ENCODE measurements around the gene MRPL53. TPM values are rescaled to one million over a fixed set of nuclear protein-coding genes. Genes with fewer than 3 reads are reported as not detected.

Gene MRPL53
- total and polyA plus RNA-seq, 4 donors: 23.3 to 106 (median 70.7) TPM

DNA sequence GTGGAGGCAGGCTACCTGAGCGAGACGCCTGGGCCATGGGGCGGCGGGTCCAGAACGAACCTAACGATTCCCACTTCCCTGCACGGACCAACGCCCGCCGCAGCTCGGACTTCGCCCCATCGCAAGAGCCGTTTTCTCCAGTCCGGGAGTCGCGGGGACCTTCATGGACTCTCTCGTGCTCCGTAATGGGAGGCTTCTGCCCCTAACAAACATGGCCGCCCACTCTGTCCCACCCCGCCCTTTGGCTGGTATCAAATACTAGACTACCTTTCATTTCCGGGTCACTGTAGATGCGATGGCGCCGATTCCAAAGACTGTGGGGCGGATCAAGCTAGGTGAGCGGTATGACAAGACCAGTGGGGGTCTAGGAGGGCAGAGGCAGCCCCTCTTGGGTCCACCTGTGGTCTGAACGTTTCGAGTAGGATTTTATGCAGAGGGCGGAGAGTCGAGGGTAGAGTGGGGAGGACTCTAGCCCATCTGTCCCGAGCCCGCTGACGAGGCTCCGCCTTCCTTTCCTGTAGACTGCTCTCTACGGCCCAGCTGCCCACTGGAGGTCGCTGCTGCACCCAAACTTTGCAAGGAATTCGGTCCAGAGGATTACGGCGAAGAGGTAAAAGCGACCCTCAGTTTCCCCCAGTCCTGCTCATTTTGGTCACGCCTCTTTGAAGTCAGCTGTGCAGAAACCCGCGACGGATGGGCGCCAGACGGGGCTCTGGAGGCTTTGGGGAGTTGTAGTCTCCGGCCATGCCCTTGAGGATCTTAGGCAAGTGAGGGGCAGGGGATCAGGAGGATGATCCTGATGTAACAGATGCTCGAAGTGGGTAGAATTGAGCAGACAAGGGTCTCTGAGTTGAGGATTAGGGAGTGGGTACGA is 10.6 kb upstream of the MRPL53 start, which contains the start of the genes CCDC142 and TTC31:
Gene CCDC142 (minus strand): TSS at position 198 of the 874 bp plus-strand sequence. CDS start 161 bp downstream, at position 37.
Gene TTC31 (plus strand): TSS at position 281 of the 874 bp plus-strand sequence. CDS start 15 bp downstream, at position 296.
- TF ChIP-seq, protein P1, sequence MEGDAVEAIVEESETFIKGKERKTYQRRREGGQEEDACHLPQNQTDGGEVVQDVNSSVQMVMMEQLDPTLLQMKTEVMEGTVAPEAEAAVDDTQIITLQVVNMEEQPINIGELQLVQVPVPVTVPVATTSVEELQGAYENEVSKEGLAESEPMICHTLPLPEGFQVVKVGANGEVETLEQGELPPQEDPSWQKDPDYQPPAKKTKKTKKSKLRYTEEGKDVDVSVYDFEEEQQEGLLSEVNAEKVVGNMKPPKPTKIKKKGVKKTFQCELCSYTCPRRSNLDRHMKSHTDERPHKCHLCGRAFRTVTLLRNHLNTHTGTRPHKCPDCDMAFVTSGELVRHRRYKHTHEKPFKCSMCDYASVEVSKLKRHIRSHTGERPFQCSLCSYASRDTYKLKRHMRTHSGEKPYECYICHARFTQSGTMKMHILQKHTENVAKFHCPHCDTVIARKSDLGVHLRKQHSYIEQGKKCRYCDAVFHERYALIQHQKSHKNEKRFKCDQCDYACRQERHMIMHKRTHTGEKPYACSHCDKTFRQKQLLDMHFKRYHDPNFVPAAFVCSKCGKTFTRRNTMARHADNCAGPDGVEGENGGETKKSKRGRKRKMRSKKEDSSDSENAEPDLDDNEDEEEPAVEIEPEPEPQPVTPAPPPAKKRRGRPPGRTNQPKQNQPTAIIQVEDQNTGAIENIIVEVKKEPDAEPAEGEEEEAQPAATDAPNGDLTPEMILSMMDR (IDR thresholded peaks at IDR 0.05; ENCODE audit: control extremely low read depth, extremely low read depth): peak; percentile 88
- Histone ChIP-seq H3K9ac (ENCODE audit: insufficient read depth in 1 of 2, low read length in 2 of 2) (peak within 1 kb of the TSS; percentile 68 to 89), H3K36me3 (ENCODE audit: control insufficient read depth in 4 of 4, insufficient read depth in 4 of 4, low read length in 4 of 4) (peaks cover 0 to 28% (median 8%) of the 10 kb centered on the region in 4 donors), H3K27ac (ENCODE audit: low read depth in 1 of 2, low read length in 1 of 2) (peak within 1 kb of the TSS; percentile 86 to 90), H3K9me3 (ENCODE audit: control insufficient read depth in 4 of 4, insufficient read depth in 3 of 4, low read length in 3 of 4) (no peaks in the 10 kb centered on the region), H3K4me1 (ENCODE audit: control insufficient read depth in 5 of 5, insufficient read depth in 5 of 5, low read length in 5 of 5) (peaks cover 3 to 19% (median 8%) of the 10 kb centered on the region in 5 donors), H3K27me3 (ENCODE audit: control insufficient read depth in 3 of 3, insufficient read depth in 3 of 3, low read length in 2 of 3) (no peaks in the 10 kb centered on the region), H3K4me3 (peak within 1 kb of the TSS; percentile 86)
- 0 to 1% methylated on average over 48 to 50 of the region's 50 CpGs for WGBS, 2 donors
- peak; percentile 96 to 98 (median 98) for DNase-seq
- peak; percentile 97 for ATAC-seq (ENCODE audit: insufficient read depth, low FRiP score)

DNA sequence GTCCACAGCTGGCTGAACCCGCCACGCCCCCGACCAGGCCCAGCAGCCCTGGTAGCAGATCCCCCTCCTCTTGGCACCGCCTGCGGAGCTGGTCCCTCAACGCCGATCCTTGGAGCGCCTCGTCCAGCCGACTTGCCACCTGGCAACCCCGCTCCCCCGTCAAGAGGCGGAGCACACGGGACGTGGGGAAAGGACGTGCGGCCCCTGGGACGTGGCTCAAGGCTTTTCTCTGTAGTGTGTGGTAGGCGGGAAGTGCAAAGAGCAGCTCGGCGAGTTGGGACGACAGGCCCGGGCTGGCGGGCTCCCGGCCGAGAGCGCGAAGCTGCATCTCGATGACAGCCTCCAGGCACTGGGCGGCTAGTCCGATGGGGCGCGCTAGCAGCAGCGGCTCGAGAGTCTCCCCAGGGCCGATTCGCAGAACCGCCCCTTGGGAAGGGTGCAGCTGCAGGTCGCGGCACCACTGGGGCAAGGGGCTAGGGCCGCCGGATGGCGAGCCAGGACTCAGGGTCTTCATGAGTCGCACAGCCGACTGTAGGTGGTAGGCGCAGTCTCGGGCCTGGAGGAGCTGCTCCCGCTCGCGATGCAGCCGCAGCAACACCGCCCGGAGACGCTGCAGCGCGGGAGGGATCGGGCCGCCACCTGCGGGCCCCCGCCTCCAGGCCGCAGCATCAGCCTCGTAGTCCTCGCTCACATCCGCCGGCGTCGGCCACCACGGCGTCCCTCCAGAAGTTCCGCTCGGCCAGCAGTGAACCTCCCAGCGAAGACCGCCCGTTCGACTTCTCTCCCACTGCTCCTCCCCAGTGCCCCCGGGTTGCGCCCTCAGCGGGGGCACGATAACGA is 9.7 kb upstream of the MRPL53 start:
- TF ChIP-seq, protein P1 (IDR thresholded peaks at IDR 0.05; ENCODE audit: control extremely low read depth, extremely low read depth): no peak
- no peak for DNase-seq
- 2 to 5% methylated on average over 50 to 80 of the region's 80 CpGs for WGBS, 2 donors
- Histone ChIP-seq H3K9me3 (ENCODE audit: control insufficient read depth in 4 of 4, insufficient read depth in 3 of 4, low read length in 3 of 4) (no peaks in the 10 kb centered on the region), H3K4me1 (ENCODE audit: control insufficient read depth in 5 of 5, insufficient read depth in 5 of 5, low read length in 5 of 5) (peaks cover 3 to 19% (median 8%) of the 10 kb centered on the region in 5 donors), H3K27ac (ENCODE audit: low read depth in 1 of 2, low read length in 1 of 2) (peak overlapping the region; percentile 86 to 90), H3K4me3 (peak overlapping the region; percentile 86), H3K9ac (ENCODE audit: insufficient read depth in 1 of 2, low read length in 2 of 2) (peak overlapping the region; percentile 68 to 89), H3K27me3 (ENCODE audit: control insufficient read depth in 3 of 3, insufficient read depth in 3 of 3, low read length in 2 of 3) (no peaks in the 10 kb centered on the region), H3K36me3 (ENCODE audit: control insufficient read depth in 4 of 4, insufficient read depth in 4 of 4, low read length in 4 of 4) (peaks cover 0 to 30% (median 9%) of the 10 kb centered on the region in 4 donors)
- ATAC-seq (ENCODE audit: insufficient read depth, low FRiP score): peak; percentile 53

DNA sequence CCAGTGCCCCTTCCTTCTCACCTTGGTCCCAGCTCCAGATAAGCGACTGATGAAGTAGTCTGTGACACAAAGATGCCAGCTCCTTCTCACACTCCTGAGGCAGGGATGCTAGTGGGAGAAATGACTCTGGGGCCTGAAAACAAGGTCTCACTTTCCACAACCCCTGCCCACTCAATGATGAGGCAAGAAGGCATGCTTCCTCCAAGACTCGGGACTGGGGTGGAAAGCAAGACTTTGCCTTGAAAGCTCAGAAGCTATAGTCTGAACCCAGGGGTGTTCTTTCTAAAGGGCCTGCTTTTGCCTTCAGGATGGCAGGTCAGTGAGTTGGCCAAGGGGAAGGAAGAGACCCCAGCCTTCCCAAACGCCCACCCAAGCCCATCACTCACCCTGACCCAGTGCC is 9.0 kb upstream of the MRPL53 start:
- Histone ChIP-seq H3K36me3 (ENCODE audit: control insufficient read depth in 4 of 4, insufficient read depth in 4 of 4, low read length in 4 of 4) (peaks cover 0 to 33% (median 8%) of the 10 kb centered on the region in 4 donors), H3K4me3 (peak overlapping the region; percentile 86), H3K9me3 (ENCODE audit: control insufficient read depth in 4 of 4, insufficient read depth in 3 of 4, low read length in 3 of 4) (no peaks in the 10 kb centered on the region), H3K27ac (ENCODE audit: low read depth in 1 of 2, low read length in 1 of 2) (peak overlapping the region in 1 of 2 donors; percentile 90), H3K9ac (ENCODE audit: insufficient read depth in 1 of 2, low read length in 2 of 2) (peak overlapping the region; percentile 29 to 68), H3K4me1 (ENCODE audit: control insufficient read depth in 5 of 5, insufficient read depth in 5 of 5, low read length in 5 of 5) (peaks cover 3 to 19% (median 8%) of the 10 kb centered on the region in 5 donors), H3K27me3 (ENCODE audit: control insufficient read depth in 3 of 3, insufficient read depth in 3 of 3, low read length in 2 of 3) (no peaks in the 10 kb centered on the region)
- TF ChIP-seq, protein P1 (IDR thresholded peaks at IDR 0.05; ENCODE audit: control extremely low read depth, extremely low read depth): no peak
- WGBS, 2 donors: 50 to 60% methylated on average over 3 of the region's 3 CpGs
- no peak for DNase-seq
- no peak for ATAC-seq (ENCODE audit: insufficient read depth, low FRiP score)

Data from lung (tissue), 12 donors.